ENCODE results near the gene N4BP3. TPM values are rescaled to one million over a fixed set of nuclear protein-coding genes. Genes with fewer than 3 reads are reported as not detected.

The N4BP3 gene
- total RNA-seq, 2 donors from 2014 or later = 2.2 to 3.3 TPM

DNA sequence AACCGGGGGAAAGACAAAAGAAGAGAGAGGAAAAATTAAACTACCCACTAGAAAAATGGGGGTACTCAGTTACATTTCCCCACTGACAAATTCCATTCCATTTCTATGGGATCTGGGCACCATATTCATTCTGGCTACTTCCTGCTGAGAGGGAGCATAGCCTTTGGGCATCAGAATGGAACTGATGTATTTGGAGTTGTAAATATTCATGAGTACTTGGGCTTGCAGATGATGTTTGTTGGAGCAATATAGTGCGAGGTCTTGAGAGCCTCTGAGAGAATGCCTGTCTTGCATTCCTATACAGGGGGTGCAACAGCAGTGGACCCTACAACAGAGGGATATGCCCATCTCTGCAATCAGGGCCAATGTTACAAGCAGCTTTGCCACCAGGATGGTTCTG lies 57.1 kb downstream of the N4BP3 start:
- H3K4me3 ChIP-seq = no peak overlapping the region
- no peak for DNase-seq
- TF ChIP-seq, protein P1, sequence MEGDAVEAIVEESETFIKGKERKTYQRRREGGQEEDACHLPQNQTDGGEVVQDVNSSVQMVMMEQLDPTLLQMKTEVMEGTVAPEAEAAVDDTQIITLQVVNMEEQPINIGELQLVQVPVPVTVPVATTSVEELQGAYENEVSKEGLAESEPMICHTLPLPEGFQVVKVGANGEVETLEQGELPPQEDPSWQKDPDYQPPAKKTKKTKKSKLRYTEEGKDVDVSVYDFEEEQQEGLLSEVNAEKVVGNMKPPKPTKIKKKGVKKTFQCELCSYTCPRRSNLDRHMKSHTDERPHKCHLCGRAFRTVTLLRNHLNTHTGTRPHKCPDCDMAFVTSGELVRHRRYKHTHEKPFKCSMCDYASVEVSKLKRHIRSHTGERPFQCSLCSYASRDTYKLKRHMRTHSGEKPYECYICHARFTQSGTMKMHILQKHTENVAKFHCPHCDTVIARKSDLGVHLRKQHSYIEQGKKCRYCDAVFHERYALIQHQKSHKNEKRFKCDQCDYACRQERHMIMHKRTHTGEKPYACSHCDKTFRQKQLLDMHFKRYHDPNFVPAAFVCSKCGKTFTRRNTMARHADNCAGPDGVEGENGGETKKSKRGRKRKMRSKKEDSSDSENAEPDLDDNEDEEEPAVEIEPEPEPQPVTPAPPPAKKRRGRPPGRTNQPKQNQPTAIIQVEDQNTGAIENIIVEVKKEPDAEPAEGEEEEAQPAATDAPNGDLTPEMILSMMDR (IDR thresholded peaks at IDR 0.05) = no peak
- no peak overlapping the region for H3K27ac ChIP-seq
- intact Hi-C loops (cut with DNase I) = no loop called here
- H3K9ac ChIP-seq (ENCODE audit: low read depth in 2 of 2, low read length in 2 of 2) = no peak overlapping the region
- H3K4me1 ChIP-seq = no peaks in the 10 kb centered on the region
- H3K27me3 ChIP-seq = no peaks in the 10 kb centered on the region
- H3K9me3 ChIP-seq = no peaks in the 10 kb centered on the region
- no peaks in the 10 kb centered on the region for H3K36me3 ChIP-seq

DNA sequence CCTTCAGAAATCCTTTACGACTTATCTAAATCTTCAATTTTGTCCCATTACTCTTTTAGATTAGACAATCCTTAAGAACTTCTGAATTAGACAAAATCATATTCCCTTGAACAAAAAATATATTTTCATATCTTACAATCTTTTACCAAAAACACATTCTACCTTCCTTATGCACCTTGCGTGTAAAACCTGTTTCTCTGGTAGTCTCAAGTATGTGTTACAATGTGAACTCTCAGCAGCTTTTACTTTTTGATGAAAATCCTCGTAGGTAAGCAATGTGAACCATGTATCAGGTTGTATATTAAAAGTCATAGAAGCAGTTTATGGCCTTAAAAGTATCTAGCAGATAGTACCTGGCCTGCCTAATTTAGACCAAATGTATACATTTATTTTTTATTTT lies 61.1 kb downstream of the N4BP3 start:
- Histone ChIP-seq H3K27ac (no peak overlapping the region), H3K27me3 (no peaks in the 10 kb centered on the region), H3K4me1 (no peaks in the 10 kb centered on the region), H3K4me3 (no peak overlapping the region), H3K36me3 (no peaks in the 10 kb centered on the region), H3K9ac (ENCODE audit: low read depth in 2 of 2, low read length in 2 of 2) (no peak overlapping the region), H3K9me3 (no peaks in the 10 kb centered on the region)
- intact Hi-C loops (cut with DNase I) = no loop called here
- TF ChIP-seq, protein P1 (IDR thresholded peaks at IDR 0.05) = no peak
- no peak for DNase-seq

Other genes starting within 250 kb of the N4BP3 start
- not detected for gene PROP1, start 117.3 kb upstream of the N4BP3 start, total RNA-seq
- gene RMND5B, start 17.5 kb downstream of the N4BP3 start, total RNA-seq = 10 to 100 TPM; 31.9 to 50.1 TPM
- gene NHP2, start 40.4 kb downstream of the N4BP3 start, total RNA-seq = 100 to 1,000 TPM in 1 of 2 donors, 10 to 100 TPM in 1; 64.8 to 182 TPM
- gene GMCL2, start 73.8 kb downstream of the N4BP3 start, total RNA-seq = not detected
- 100 to 1,000 TPM; 286 to 385 TPM for gene HNRNPAB, start 91.0 kb downstream of the N4BP3 start, total RNA-seq
- gene PHYKPL, start 119.3 kb downstream of the N4BP3 start, total RNA-seq = 100 to 1,000 TPM; 101 to 159 TPM